ENCODE data around the gene M1AP. TPM values are rescaled to one million over a fixed set of nuclear protein-coding genes. Genes with fewer than 3 reads are reported as not detected.

Gene M1AP
- total RNA-seq, 1 experiment from 2014 or later = 0.11 TPM

DNA sequence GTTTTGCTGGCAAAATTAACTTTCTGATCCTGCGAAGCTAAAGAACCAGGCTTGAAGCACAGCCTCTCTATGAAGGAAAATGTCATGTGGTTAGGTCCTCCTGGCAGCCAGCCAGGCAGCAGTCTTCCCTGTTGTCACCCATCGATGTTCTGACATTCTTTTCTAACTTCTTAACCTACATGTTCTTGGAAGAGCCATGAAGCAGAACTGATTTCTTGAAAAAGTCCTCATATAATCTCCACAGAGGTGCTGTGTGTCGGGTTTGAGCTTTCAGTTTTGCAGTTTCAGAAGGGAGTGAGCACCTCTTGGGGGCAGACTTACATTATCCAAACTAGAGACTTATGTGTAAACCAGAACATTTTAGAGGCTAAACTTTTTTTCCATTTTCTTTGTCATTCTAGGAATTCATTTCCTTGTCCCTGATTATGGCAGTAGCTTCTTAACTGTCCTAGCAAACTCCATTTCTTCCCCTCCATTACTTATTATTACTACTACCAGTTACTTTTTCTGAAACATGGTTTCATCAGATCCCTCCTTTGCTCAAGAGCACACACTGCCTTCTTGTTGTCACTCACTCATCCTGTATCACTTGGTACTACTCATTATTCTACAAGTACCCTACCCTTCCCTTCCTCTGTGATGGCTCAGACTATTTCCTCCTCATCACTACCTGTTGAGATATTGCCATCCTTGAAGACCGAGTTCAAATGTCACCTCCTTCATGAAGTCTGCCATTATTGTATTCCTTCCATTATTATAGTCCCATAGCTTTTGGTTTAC lies 62.5 kb downstream of the M1AP start:
- Histone ChIP-seq H2AFZ (ENCODE audit: low read length) (peak overlapping the region; percentile 78; the same call in 1 of the 2 replicates), H4K20me1 (ENCODE audit: insufficient read depth, low read depth, low read length) (no peaks in the 10 kb centered on the region), H3K4me2 (ENCODE audit: low read depth, low read length, poor library complexity, severe bottlenecking) (peak overlapping the region; percentile 48), H3K36me3 (ENCODE audit: insufficient read depth, low read length) (no peaks in the 10 kb centered on the region), H3K27ac (ENCODE audit: low read length) (no peak overlapping the region), H3K9ac (ENCODE audit: low read length) (peak overlapping the region; percentile 49), H3K4me1 (ENCODE audit: low read length) (peaks cover 20% of the 10 kb centered on the region), H3K79me2 (ENCODE audit: low read length) (no peaks in the 10 kb centered on the region), H3K9me3 (ENCODE audit: low read length) (no peaks in the 10 kb centered on the region), H3K9me2 (replicated peaks; ENCODE audit: insufficient read depth, low read length) (no peaks in the 10 kb centered on the region), H3K27me3 (ENCODE audit: low read length) (no peaks in the 10 kb centered on the region), H3K4me3 (ENCODE audit: low read length) (peak overlapping the region; percentile 26; the same call in 1 of the 2 replicates)
- DNase-seq = peak; percentile 56

DNA sequence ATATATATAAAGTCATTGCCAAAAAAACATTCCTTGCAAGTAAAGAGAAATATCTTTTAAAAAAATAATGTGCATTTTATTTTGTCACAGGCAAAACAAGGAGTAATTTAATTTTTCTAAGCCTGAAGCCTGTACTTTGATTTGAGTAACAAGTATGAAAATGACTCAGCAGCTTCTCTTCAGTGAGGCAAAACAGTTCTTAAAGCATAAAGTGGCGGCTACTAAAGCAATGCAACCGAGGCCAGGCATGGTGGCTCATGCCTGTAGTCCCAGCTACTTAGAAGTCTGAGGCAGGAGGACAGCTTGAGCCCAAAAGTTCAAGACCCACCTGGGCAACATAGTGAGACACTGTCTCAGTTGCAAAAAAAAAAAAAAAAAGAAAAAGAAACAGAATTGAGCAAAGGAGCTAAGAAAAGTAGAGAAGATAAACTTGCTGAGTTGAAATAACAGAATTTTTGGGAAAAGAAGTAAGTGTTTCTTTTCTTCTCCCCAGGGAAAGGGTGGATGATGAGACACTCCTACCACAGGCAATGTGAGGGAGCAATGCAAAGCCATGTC lies 64.0 kb downstream of the M1AP start:
- Histone ChIP-seq H3K27ac (ENCODE audit: low read length) (no peak overlapping the region), H3K4me2 (ENCODE audit: low read depth, low read length, poor library complexity, severe bottlenecking) (no peak overlapping the region), H3K9me3 (ENCODE audit: low read length) (no peaks in the 10 kb centered on the region), H3K79me2 (ENCODE audit: low read length) (no peaks in the 10 kb centered on the region), H4K20me1 (ENCODE audit: insufficient read depth, low read depth, low read length) (no peaks in the 10 kb centered on the region), H2AFZ (ENCODE audit: low read length) (no peak overlapping the region), H3K4me3 (ENCODE audit: low read length) (no peak overlapping the region), H3K4me1 (ENCODE audit: low read length) (peaks cover 15% of the 10 kb centered on the region), H3K9me2 (replicated peaks; ENCODE audit: insufficient read depth, low read length) (no peaks in the 10 kb centered on the region), H3K27me3 (ENCODE audit: low read length) (no peaks in the 10 kb centered on the region), H3K36me3 (ENCODE audit: insufficient read depth, low read length) (no peaks in the 10 kb centered on the region), H3K9ac (ENCODE audit: low read length) (no peak overlapping the region)
- DNase-seq = no peak

DNA sequence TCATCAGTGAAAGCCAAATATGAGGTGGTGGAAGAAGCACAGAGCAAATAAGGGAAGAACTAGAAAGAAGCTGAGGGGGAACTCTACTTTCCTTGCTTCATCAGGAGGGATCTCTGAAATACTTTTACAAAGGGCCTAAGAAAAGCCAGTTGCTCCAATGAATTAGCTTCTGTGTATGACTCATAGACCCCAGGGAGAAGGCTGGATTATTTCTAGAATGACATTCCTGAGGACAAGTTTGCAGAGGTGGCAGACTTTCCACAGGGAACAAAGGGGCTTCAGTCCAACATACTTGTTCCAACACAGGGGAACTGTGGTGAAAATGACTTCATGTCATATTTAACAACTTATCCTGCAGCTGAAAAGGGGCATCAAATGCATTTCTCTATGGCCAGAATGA lies 64.6 kb downstream of the M1AP start:
- no peak overlapping the region for H3K4me2 ChIP-seq (ENCODE audit: low read depth, low read length, poor library complexity, severe bottlenecking)

DNA sequence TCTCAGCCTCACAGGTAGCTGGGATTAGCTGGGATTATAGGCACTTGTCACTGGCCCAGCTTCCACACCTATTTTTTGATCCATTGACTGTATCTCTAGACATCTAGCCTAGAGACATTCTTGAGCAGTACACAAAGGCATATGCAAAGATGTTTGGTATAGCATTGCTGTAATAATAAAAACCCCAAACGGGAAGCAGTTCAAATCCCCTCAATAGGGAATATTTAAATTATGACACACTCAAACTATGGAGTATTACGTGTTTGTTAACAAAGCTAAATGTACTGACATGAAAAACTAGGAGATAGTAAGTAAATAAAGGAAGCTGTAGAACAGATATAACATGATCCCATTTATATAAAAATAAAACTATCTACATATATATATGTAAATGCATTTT lies 65.9 kb downstream of the M1AP start:
- no peak overlapping the region for H2AFZ ChIP-seq (ENCODE audit: low read length)
- no peaks in the 10 kb centered on the region for H4K20me1 ChIP-seq (ENCODE audit: insufficient read depth, low read depth, low read length)
- no peaks in the 10 kb centered on the region for H3K9me2 ChIP-seq (replicated peaks; ENCODE audit: insufficient read depth, low read length)
- no peak overlapping the region for H3K4me3 ChIP-seq (ENCODE audit: low read length)
- DNase-seq = no peak
- no peak overlapping the region for H3K27ac ChIP-seq (ENCODE audit: low read length)
- no peaks in the 10 kb centered on the region for H3K79me2 ChIP-seq (ENCODE audit: low read length)
- no peak overlapping the region for H3K9ac ChIP-seq (ENCODE audit: low read length)
- no peaks in the 10 kb centered on the region for H3K9me3 ChIP-seq (ENCODE audit: low read length)
- no peak overlapping the region for H3K4me2 ChIP-seq (ENCODE audit: low read depth, low read length, poor library complexity, severe bottlenecking)
- H3K36me3 ChIP-seq (ENCODE audit: insufficient read depth, low read length) = no peaks in the 10 kb centered on the region
- peaks cover 15% of the 10 kb centered on the region for H3K4me1 ChIP-seq (ENCODE audit: low read length)
- H3K27me3 ChIP-seq (ENCODE audit: low read length) = no peaks in the 10 kb centered on the region

More for the DNA sequence above, 64.6 kb downstream of the M1AP start:
- Histone ChIP-seq H3K9ac (ENCODE audit: low read length) (no peak overlapping the region), H3K9me3 (ENCODE audit: low read length) (no peaks in the 10 kb centered on the region), H3K4me1 (ENCODE audit: low read length) (peaks cover 15% of the 10 kb centered on the region), H4K20me1 (ENCODE audit: insufficient read depth, low read depth, low read length) (no peaks in the 10 kb centered on the region), H3K9me2 (replicated peaks; ENCODE audit: insufficient read depth, low read length) (no peaks in the 10 kb centered on the region), H3K79me2 (ENCODE audit: low read length) (no peaks in the 10 kb centered on the region), H2AFZ (ENCODE audit: low read length) (no peak overlapping the region), H3K4me3 (ENCODE audit: low read length) (no peak overlapping the region), H3K27ac (ENCODE audit: low read length) (no peak overlapping the region), H3K36me3 (ENCODE audit: insufficient read depth, low read length) (no peaks in the 10 kb centered on the region), H3K27me3 (ENCODE audit: low read length) (no peaks in the 10 kb centered on the region)
- no peak for DNase-seq

DNA sequence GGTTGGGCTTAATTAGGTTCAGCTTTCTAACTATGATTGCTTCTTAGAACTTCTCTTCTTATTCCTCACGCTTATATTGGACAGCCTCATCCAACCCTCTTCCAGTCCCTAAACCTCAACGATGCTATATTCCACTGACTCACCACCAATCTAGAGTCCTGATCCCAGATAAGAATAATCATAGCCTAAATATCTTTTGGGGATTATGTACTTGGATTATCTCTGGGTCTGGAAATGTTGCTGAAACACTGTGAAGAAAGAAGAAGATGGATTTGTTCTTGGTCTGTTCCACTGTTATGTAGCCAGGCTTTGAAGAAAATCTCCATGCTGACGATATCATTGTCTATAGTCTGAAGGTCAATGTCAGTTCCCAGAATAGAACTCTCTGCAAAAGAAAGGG lies 66.7 kb downstream of the M1AP start:
- DNase-seq = no peak
- no peak overlapping the region for H3K4me3 ChIP-seq (ENCODE audit: low read length)
- no peaks in the 10 kb centered on the region for H3K36me3 ChIP-seq (ENCODE audit: insufficient read depth, low read length)
- no peak overlapping the region for H3K27ac ChIP-seq (ENCODE audit: low read length)
- H2AFZ ChIP-seq (ENCODE audit: low read length) = no peak overlapping the region
- no peak overlapping the region for H3K9ac ChIP-seq (ENCODE audit: low read length)
- no peaks in the 10 kb centered on the region for H3K9me2 ChIP-seq (replicated peaks; ENCODE audit: insufficient read depth, low read length)
- H4K20me1 ChIP-seq (ENCODE audit: insufficient read depth, low read depth, low read length) = no peaks in the 10 kb centered on the region
- H3K4me1 ChIP-seq (ENCODE audit: low read length) = peaks cover 17% of the 10 kb centered on the region
- no peaks in the 10 kb centered on the region for H3K79me2 ChIP-seq (ENCODE audit: low read length)
- no peaks in the 10 kb centered on the region for H3K27me3 ChIP-seq (ENCODE audit: low read length)
- H3K9me3 ChIP-seq (ENCODE audit: low read length) = no peaks in the 10 kb centered on the region
- H3K4me2 ChIP-seq (ENCODE audit: low read depth, low read length, poor library complexity, severe bottlenecking) = no peak overlapping the region

DNA sequence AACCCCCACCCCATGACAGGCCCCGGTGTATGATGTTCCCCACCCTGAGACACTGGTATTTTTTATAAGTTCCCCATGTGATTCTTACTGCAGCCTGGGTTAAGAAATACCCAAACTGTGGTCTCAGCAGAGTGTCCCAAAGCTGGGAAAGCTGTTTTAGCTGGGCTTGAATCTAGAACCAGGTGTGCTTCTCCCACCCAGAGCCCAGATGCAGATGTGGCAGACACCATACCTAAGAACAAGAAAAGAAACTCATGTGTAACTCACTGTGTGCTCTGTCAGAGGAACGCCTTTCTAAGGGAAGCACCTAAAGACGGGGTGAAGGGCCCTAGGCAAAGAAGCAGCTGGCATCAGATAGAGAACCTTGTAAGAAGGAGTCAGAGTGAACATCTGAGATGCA lies 69.7 kb downstream of the M1AP start:
- H2AFZ ChIP-seq (ENCODE audit: low read length) = no peak overlapping the region; the same call in 1 of the 2 replicates

DNA sequence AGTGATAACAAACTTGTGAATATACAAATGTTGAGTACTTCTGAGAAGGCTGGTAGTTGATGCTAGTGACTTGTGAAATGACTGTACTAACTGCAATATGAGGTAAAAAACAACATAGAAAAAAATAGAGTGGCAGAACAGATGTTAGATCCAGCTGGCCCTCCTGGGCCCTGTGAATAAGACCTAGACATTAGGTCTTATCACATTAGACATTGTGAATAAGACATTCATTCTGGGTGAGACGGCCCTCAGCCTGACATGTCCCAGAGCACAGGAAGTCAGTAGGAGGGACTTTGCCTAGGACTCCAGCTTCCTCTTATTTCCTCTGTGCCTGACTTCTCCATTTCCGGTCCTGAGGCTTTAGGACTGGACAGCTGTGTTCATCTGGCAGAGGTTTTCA lies 70.7 kb downstream of the M1AP start:
- Histone ChIP-seq H3K27ac (ENCODE audit: low read length) (no peak overlapping the region), H4K20me1 (ENCODE audit: insufficient read depth, low read depth, low read length) (no peaks in the 10 kb centered on the region), H3K79me2 (ENCODE audit: low read length) (no peaks in the 10 kb centered on the region), H3K4me1 (ENCODE audit: low read length) (peaks cover 26% of the 10 kb centered on the region), H3K4me3 (ENCODE audit: low read length) (no peak overlapping the region), H3K9ac (ENCODE audit: low read length) (no peak overlapping the region), H3K27me3 (ENCODE audit: low read length) (no peaks in the 10 kb centered on the region), H3K9me3 (ENCODE audit: low read length) (no peaks in the 10 kb centered on the region), H3K9me2 (replicated peaks; ENCODE audit: insufficient read depth, low read length) (no peaks in the 10 kb centered on the region), H3K36me3 (ENCODE audit: insufficient read depth, low read length) (no peaks in the 10 kb centered on the region), H3K4me2 (ENCODE audit: low read depth, low read length, poor library complexity, severe bottlenecking) (no peak overlapping the region), H2AFZ (ENCODE audit: low read length) (peak overlapping the region; percentile 51)
- peak; percentile 72 for DNase-seq

More for the DNA sequence above, 69.7 kb downstream of the M1AP start:
- H3K9me2 ChIP-seq (replicated peaks; ENCODE audit: insufficient read depth, low read length) = no peaks in the 10 kb centered on the region
- H3K4me2 ChIP-seq (ENCODE audit: low read depth, low read length, poor library complexity, severe bottlenecking) = no peak overlapping the region
- DNase-seq = no peak
- H3K27me3 ChIP-seq (ENCODE audit: low read length) = no peaks in the 10 kb centered on the region
- no peaks in the 10 kb centered on the region for H4K20me1 ChIP-seq (ENCODE audit: insufficient read depth, low read depth, low read length)
- H3K9ac ChIP-seq (ENCODE audit: low read length) = no peak overlapping the region
- no peaks in the 10 kb centered on the region for H3K79me2 ChIP-seq (ENCODE audit: low read length)
- H3K4me3 ChIP-seq (ENCODE audit: low read length) = no peak overlapping the region
- no peaks in the 10 kb centered on the region for H3K36me3 ChIP-seq (ENCODE audit: insufficient read depth, low read length)
- peaks cover 22% of the 10 kb centered on the region for H3K4me1 ChIP-seq (ENCODE audit: low read length)
- no peak overlapping the region for H3K27ac ChIP-seq (ENCODE audit: low read length)
- H3K9me3 ChIP-seq (ENCODE audit: low read length) = no peaks in the 10 kb centered on the region

DNA sequence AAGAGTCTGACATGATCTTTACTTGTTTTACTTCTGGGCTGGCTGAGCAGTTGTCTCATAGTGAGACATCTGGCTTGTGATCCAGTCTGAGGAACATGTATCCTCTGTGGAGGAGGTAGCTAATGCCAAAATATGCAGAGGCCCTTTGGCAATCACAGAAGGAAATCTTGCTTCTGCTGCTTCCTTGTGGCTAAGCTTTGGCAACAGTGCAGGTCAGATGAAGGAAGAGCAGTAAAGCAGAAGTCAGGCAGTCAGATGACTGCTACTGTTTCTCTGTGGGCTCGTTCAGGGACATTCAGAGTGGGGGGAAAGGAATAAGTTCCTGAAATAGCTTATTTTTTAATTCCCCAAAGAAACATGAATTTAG lies 71.3 kb downstream of the M1AP start:
- no peak for DNase-seq
- Histone ChIP-seq H3K36me3 (ENCODE audit: insufficient read depth, low read length) (no peaks in the 10 kb centered on the region), H3K9me2 (replicated peaks; ENCODE audit: insufficient read depth, low read length) (no peaks in the 10 kb centered on the region), H4K20me1 (ENCODE audit: insufficient read depth, low read depth, low read length) (no peaks in the 10 kb centered on the region), H3K9ac (ENCODE audit: low read length) (no peak overlapping the region), H3K9me3 (ENCODE audit: low read length) (no peaks in the 10 kb centered on the region), H3K79me2 (ENCODE audit: low read length) (no peaks in the 10 kb centered on the region), H3K4me2 (ENCODE audit: low read depth, low read length, poor library complexity, severe bottlenecking) (no peak overlapping the region), H3K27me3 (ENCODE audit: low read length) (no peaks in the 10 kb centered on the region), H3K27ac (ENCODE audit: low read length) (no peak overlapping the region), H2AFZ (ENCODE audit: low read length) (peak overlapping the region; percentile 51), H3K4me3 (ENCODE audit: low read length) (no peak overlapping the region), H3K4me1 (ENCODE audit: low read length) (peaks cover 28% of the 10 kb centered on the region)
